Astrocyte (in vitro differentiated cells and primary cell): Measurements from ENCODE around the gene TOP2A. TPM values are rescaled to one million over a fixed set of nuclear protein-coding genes. Genes with fewer than 3 reads are reported as not detected.

Experiments used
- DNase-seq: peaks from one replicate; pipeline ENCODE4 v3.0.0-alpha.2; 2010; ENCODE audit warnings: low read depth
- FAIRE-seq: peaks from 2 replicates; lab custom pipeline; 2011; peaks lifted over from hg19 to GRCh38; lab: Jason Lieb, UNC
- H2AFZ ChIP-seq: 2 replicates; pipeline ENCODE4 v1.6.0; 2012; ENCODE audit warnings: low read depth, low read length, inconsistent platforms
- H3K27ac ChIP-seq: 2 replicates; pipeline ENCODE4 v1.5.1; 2011; ENCODE audit warnings: low read depth, low read length, inconsistent platforms
- H3K27me3 ChIP-seq: 2 replicates; pipeline ENCODE4 v1.6.0; 2011; ENCODE audit warnings: low read length, inconsistent platforms; ENCODE audit not compliant: insufficient read depth
- H3K36me3 ChIP-seq: 2 replicates; pipeline ENCODE4 v1.5.1; 2011; ENCODE audit warnings: low read length, inconsistent platforms; ENCODE audit not compliant: insufficient read depth
- H3K4me1 ChIP-seq: 2 replicates; pipeline ENCODE4 v1.5.1; 2011; ENCODE audit warnings: low read length, inconsistent platforms; ENCODE audit not compliant: insufficient read depth
- H3K4me2 ChIP-seq: 2 replicates; pipeline ENCODE4 v1.6.0; 2012; ENCODE audit warnings: low read length, inconsistent platforms
- H3K4me3 ChIP-seq: 2 replicates; pipeline ENCODE4 v1.5.1; 2011; ENCODE audit warnings: low read depth, mild to moderate bottlenecking, low read length, inconsistent platforms; ENCODE audit not compliant: insufficient read depth
- H3K79me2 ChIP-seq: 2 replicates; pipeline ENCODE4 v1.6.0; 2012; ENCODE audit warnings: mild to moderate bottlenecking, low read length, inconsistent platforms; ENCODE audit not compliant: insufficient read depth
- H3K9ac ChIP-seq: 2 replicates; pipeline ENCODE4 v1.6.0; 2012; ENCODE audit warnings: mild to moderate bottlenecking, low read length, inconsistent platforms
- H3K9me3 ChIP-seq: 2 replicates; pipeline ENCODE4 v1.5.1; 2012; ENCODE audit warnings: low read depth, mild to moderate bottlenecking, low read length, inconsistent platforms; ENCODE audit not compliant: insufficient read depth
- H4K20me1 ChIP-seq: 2 replicates; pipeline ENCODE4 v1.6.0; 2012; ENCODE audit warnings: low read length, inconsistent platforms; ENCODE audit not compliant: insufficient read depth
- H3K27ac Mint-ChIP-seq: one replicate; pipeline ENCODE4 v1.8.0; 2021; ENCODE audit warnings: mild to moderate bottlenecking, mixed read lengths; ENCODE audit not compliant: unreplicated experiment
- H3K27me3 Mint-ChIP-seq: one replicate; pipeline ENCODE4 v1.8.0; 2021; ENCODE audit warnings: low read depth, mixed read lengths; ENCODE audit not compliant: unreplicated experiment
- H3K36me3 Mint-ChIP-seq: one replicate; pipeline ENCODE4 v1.8.0; 2021; ENCODE audit warnings: low read depth, mixed read lengths; ENCODE audit not compliant: unreplicated experiment
- H3K4me1 Mint-ChIP-seq: one replicate; pipeline ENCODE4 v1.8.0; 2021; ENCODE audit warnings: low read depth, mixed read lengths; ENCODE audit not compliant: unreplicated experiment
- H3K4me3 Mint-ChIP-seq: one replicate; pipeline ENCODE4 v1.8.0; 2021; ENCODE audit warnings: mild to moderate bottlenecking, moderate library complexity, mixed read lengths; ENCODE audit not compliant: unreplicated experiment
- H3K9me3 Mint-ChIP-seq: one replicate; pipeline ENCODE4 v1.8.0; 2021; ENCODE audit warnings: mild to moderate bottlenecking, mixed read lengths; ENCODE audit not compliant: unreplicated experiment
- CTCF ChIP-seq: IDR thresholded peaks from 2 replicates; pipeline ENCODE4 v1.5.1; 2011; ENCODE audit warnings: low read depth, mild to moderate bottlenecking, inconsistent platforms, low read length, moderate library complexity; ENCODE audit not compliant: insufficient read depth
- EZH2 ChIP-seq: IDR thresholded peaks from 2 replicates; pipeline ENCODE4 v1.6.1; 2012; ENCODE audit warnings: mild to moderate bottlenecking, low read length, inconsistent platforms; ENCODE audit not compliant: insufficient read depth
- total RNA-seq: library from RNA; stranded (reverse); gene quantifications from 2 replicates; pipeline ENCODE4 v1.2.1, GENCODE V29; 2021

The TOP2A gene
- total RNA-seq, 1 donor from 2014 or later = 12.6 TPM

GRCh38 chr17:40466298-40466971 is 48.7 kb upstream of the TOP2A start:
- Histone ChIP-seq H3K4me3 (no peak overlapping the region), H3K9ac (no peak overlapping the region), H3K27me3 (no peaks in the 10 kb centered on the region), H3K79me2 (no peaks in the 10 kb centered on the region), H3K36me3 (no peaks in the 10 kb centered on the region), H3K9me3 (no peaks in the 10 kb centered on the region), H3K27ac (no peak overlapping the region), H3K4me2 (no peak overlapping the region), H3K4me1 (peaks cover 6% of the 10 kb centered on the region), H4K20me1 (no peaks in the 10 kb centered on the region), H2AFZ (no peak overlapping the region)
- FAIRE-seq (no peak), DNase-seq (no peak)
- Mint-ChIP-seq H3K9me3 (no peaks in the 10 kb centered on the region), H3K4me3 (no peak overlapping the region), H3K27me3 (peaks cover 19% of the 10 kb centered on the region), H3K36me3 (peaks cover 2% of the 10 kb centered on the region), H3K4me1 (peaks cover 4% of the 10 kb centered on the region), H3K27ac (no peak overlapping the region)
- TF ChIP-seq CTCF = no peak
- TF ChIP-seq EZH2 = no peak

GRCh38 chr17:40464392-40464855 is 46.7 kb upstream of the TOP2A start:
- H4K20me1 ChIP-seq = no peaks in the 10 kb centered on the region
- H2AFZ ChIP-seq = no peak overlapping the region
- Mint-ChIP-seq H3K27ac (no peak overlapping the region), H3K4me1 (no peaks in the 10 kb centered on the region), H3K9me3 (no peaks in the 10 kb centered on the region), H3K36me3 (peaks cover 2% of the 10 kb centered on the region), H3K27me3 (peaks cover 18% of the 10 kb centered on the region), H3K4me3 (no peak overlapping the region)
- no peaks in the 10 kb centered on the region for H3K79me2 ChIP-seq
- no peak for DNase-seq
- H3K4me2 ChIP-seq = no peak overlapping the region
- H3K36me3 ChIP-seq = no peaks in the 10 kb centered on the region
- H3K4me1 ChIP-seq = no peaks in the 10 kb centered on the region
- TF ChIP-seq EZH2 = no peak
- TF ChIP-seq CTCF = no peak
- no peaks in the 10 kb centered on the region for H3K27me3 ChIP-seq
- no peaks in the 10 kb centered on the region for H3K9me3 ChIP-seq
- H3K9ac ChIP-seq = no peak overlapping the region
- no peak overlapping the region for H3K27ac ChIP-seq
- H3K4me3 ChIP-seq = no peak overlapping the region
- no peak for FAIRE-seq

GRCh38 chr17:40463122-40463550 is 45.4 kb upstream of the TOP2A start:
- DNase-seq (no peak), FAIRE-seq (no peak)
- peaks cover 13% of the 10 kb centered on the region for H3K4me1 Mint-ChIP-seq
- H3K4me3 ChIP-seq = no peak overlapping the region
- peaks cover 18% of the 10 kb centered on the region for H3K27me3 Mint-ChIP-seq
- peaks cover 4% of the 10 kb centered on the region for H3K36me3 Mint-ChIP-seq
- H3K9me3 Mint-ChIP-seq = no peaks in the 10 kb centered on the region
- H3K36me3 ChIP-seq = peaks cover 5% of the 10 kb centered on the region
- no peaks in the 10 kb centered on the region for H4K20me1 ChIP-seq
- no peak overlapping the region for H3K4me3 Mint-ChIP-seq
- no peak for TF ChIP-seq CTCF
- TF ChIP-seq EZH2 = no peak
- no peak overlapping the region for H2AFZ ChIP-seq
- no peak overlapping the region for H3K27ac ChIP-seq
- H3K9me3 ChIP-seq = no peaks in the 10 kb centered on the region
- H3K27ac Mint-ChIP-seq = peak overlapping the region; percentile 41
- no peak overlapping the region for H3K4me2 ChIP-seq
- no peaks in the 10 kb centered on the region for H3K79me2 ChIP-seq
- H3K9ac ChIP-seq = no peak overlapping the region
- H3K27me3 ChIP-seq = no peaks in the 10 kb centered on the region
- H3K4me1 ChIP-seq = peaks cover 8% of the 10 kb centered on the region
